Measurements from ENCODE around the gene STARD7. TPM values are rescaled to one million over a fixed set of nuclear protein-coding genes. Genes with fewer than 3 reads are reported as not detected.

Gene STARD7
- polyA plus RNA-seq, 1 donor (not counting 4 experiments of a cell fraction or from before 2014, with no cell fraction given): 73.4 TPM

- Histone ChIP-seq H4K20me1 (ENCODE audit: control insufficient read depth, extremely low read depth, insufficient read depth, low read length) (no peaks in the 10 kb centered on the region), H3K9ac (ENCODE audit: control insufficient read depth, extremely low read depth, insufficient read depth, low read length) (no peak overlapping the region), H3K36me3 (ENCODE audit: control insufficient read depth in 2 of 2, extremely low read depth in 1 of 2, insufficient read depth in 2 of 2, low read length in 2 of 2) (peaks cover 19 to 20% of the 10 kb centered on the region in 2 experiments), H3K9me1 (ENCODE audit: control insufficient read depth, extremely low read depth, insufficient read depth, low read length) (no peaks in the 10 kb centered on the region), H3K4me1 (ENCODE audit: control insufficient read depth, extremely low read depth, insufficient read depth, low read length) (no peaks in the 10 kb centered on the region), H3K79me2 (ENCODE audit: control insufficient read depth, insufficient read depth, low read length) (no peaks in the 10 kb centered on the region), H2AFZ (ENCODE audit: control insufficient read depth, low read length) (no peak overlapping the region), H3K9me3 (ENCODE audit: control insufficient read depth, low read depth, low read length) (no peaks in the 10 kb centered on the region), H3K27me3 (ENCODE audit: control insufficient read depth, extremely low read depth, insufficient read depth, low read length) (no peaks in the 10 kb centered on the region), H3K4me3 (ENCODE audit: control insufficient read depth in 2 of 3, extremely low read depth in 1 of 3, insufficient read depth in 2 of 3, low read depth in 1 of 3, low read length in 3 of 3) (no peak overlapping the region), H3K27ac (ENCODE audit: control insufficient read depth, insufficient read depth, low read length) (no peak overlapping the region), H3K4me2 (ENCODE audit: control insufficient read depth, extremely low read depth, insufficient read depth, low read depth, low read length) (no peak overlapping the region)
- TF ChIP-seq CTCF (optimal IDR thresholded peaks at IDR 0.05 in 1 of 3, IDR thresholded peaks at IDR 0.05 in 1 of 3, conservative IDR thresholded peaks at IDR 0.05 in 1 of 3; ENCODE audit: extremely low read depth in 1 of 3, insufficient read depth in 2 of 3, low read length in 3 of 3) (no peak), EZH2 (IDR thresholded peaks at IDR 0.05; ENCODE audit: low read length) (no peak)
- no peak for DNase-seq (ENCODE audit: low read depth, low spot score)
- no peak for FAIRE-seq
- dilution Hi-C loops (cut with MboI; ENCODE audit: extremely low pct_ligation_motif_present, low sequenced_read_pairs): no loop called here
These were observed 27.1 kb downstream of the STARD7 start for GRCh38 chr2:96181529-96181928.

DNA sequence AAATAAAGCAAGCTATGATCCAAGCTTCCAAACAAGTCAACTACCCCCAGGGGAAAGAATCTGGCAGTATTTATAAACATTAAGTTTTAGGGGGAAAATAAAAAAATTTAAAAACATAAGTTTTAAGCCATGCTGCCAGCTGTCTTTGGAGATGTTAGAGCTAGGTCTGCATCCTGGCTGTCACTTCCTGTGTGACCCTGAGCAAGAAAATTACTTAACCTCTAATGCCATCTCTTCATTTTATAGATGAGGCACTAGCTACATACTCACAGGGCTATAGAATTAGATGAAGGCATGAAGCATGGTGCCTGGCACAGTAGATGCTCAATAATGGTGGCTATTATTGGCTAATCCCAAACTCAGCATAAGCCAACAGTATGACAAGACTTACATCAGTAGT is 28.1 kb downstream of the STARD7 start:
- Histone ChIP-seq H4K20me1 (ENCODE audit: control insufficient read depth, extremely low read depth, insufficient read depth, low read length) (no peaks in the 10 kb centered on the region), H3K36me3 (ENCODE audit: control insufficient read depth in 2 of 2, extremely low read depth in 1 of 2, insufficient read depth in 2 of 2, low read length in 2 of 2) (peaks cover 12% of the 10 kb centered on the region in 2 experiments), H3K79me2 (ENCODE audit: control insufficient read depth, insufficient read depth, low read length) (no peaks in the 10 kb centered on the region), H3K4me1 (ENCODE audit: control insufficient read depth, extremely low read depth, insufficient read depth, low read length) (no peaks in the 10 kb centered on the region), H3K4me3 (ENCODE audit: control insufficient read depth in 2 of 3, extremely low read depth in 1 of 3, insufficient read depth in 2 of 3, low read depth in 1 of 3, low read length in 3 of 3) (no peak overlapping the region), H2AFZ (ENCODE audit: control insufficient read depth, low read length) (no peak overlapping the region), H3K27ac (ENCODE audit: control insufficient read depth, insufficient read depth, low read length) (no peak overlapping the region), H3K9ac (ENCODE audit: control insufficient read depth, extremely low read depth, insufficient read depth, low read length) (no peak overlapping the region), H3K9me3 (ENCODE audit: control insufficient read depth, low read depth, low read length) (no peaks in the 10 kb centered on the region), H3K9me1 (ENCODE audit: control insufficient read depth, extremely low read depth, insufficient read depth, low read length) (no peaks in the 10 kb centered on the region), H3K4me2 (ENCODE audit: control insufficient read depth, extremely low read depth, insufficient read depth, low read depth, low read length) (no peak overlapping the region), H3K27me3 (ENCODE audit: control insufficient read depth, extremely low read depth, insufficient read depth, low read length) (no peaks in the 10 kb centered on the region)
- DNase-seq (ENCODE audit: low read depth, low spot score) (no peak), FAIRE-seq (no peak)
- dilution Hi-C loops (cut with MboI; ENCODE audit: extremely low pct_ligation_motif_present, low sequenced_read_pairs): no loop called here
- TF ChIP-seq EZH2 (IDR thresholded peaks at IDR 0.05; ENCODE audit: low read length) (no peak), CTCF (optimal IDR thresholded peaks at IDR 0.05 in 1 of 3, IDR thresholded peaks at IDR 0.05 in 1 of 3, conservative IDR thresholded peaks at IDR 0.05 in 1 of 3; ENCODE audit: extremely low read depth in 1 of 3, insufficient read depth in 2 of 3, low read length in 3 of 3) (no peak)
